HG03280 (cell line): ENCODE measurements around the gene CRYGB.

Experiments
- ATAC-seq: cut with Tn5 transposase; IDR thresholded peaks from one replicate; pipeline ENCODE4 v1.9.1; 2021; ENCODE audit warnings: mild to moderate bottlenecking, moderate library complexity; ENCODE audit not compliant: unreplicated experiment

Gene CRYGB, protein sequence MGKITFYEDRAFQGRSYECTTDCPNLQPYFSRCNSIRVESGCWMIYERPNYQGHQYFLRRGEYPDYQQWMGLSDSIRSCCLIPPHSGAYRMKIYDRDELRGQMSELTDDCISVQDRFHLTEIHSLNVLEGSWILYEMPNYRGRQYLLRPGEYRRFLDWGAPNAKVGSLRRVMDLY

DNA sequence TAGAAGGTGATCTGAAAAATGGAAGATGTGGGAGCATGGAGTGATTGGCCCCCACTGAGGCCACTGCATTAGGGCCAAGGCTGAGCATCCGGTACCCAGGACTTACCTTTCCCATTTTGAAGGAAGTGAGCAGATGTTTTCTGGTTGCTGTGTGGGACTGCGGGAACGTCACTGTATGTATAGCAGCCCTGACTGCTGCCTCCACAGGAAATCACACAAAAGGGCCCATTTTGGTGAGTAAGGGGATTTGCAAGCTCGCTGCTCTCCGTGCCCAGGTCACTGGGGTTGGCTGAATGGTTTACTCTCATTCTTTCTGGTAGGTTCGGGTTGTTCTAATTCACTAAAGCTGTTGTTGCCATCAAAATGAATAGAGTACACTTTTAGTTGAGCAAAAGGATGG, at the start of gene CRYGB:
Gene CRYGB (minus strand): TSS at position 153 of the 400 bp plus-strand sequence. CDS start 38 bp downstream, at position 115.
- no peak for ATAC-seq

DNA sequence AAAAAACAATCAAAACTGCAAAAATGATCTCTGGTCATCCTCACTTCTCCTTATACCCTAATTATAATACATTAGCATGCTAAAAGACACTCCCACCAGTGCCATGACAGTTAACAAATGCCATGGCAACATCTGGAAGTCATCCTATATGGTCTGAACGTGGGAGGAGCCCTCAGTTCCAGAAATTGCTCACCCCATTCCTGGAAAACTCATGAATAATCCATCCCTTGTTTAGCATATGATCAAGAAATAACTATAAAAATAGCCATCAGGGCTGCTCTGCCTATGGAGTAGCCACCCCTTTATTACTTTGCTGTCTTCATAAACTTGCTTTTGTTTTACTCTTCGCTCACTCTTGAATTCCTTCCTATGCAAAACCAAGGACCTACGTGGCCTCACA, 49.6 kb upstream of the CRYGB start:
- no peak for ATAC-seq

DNA sequence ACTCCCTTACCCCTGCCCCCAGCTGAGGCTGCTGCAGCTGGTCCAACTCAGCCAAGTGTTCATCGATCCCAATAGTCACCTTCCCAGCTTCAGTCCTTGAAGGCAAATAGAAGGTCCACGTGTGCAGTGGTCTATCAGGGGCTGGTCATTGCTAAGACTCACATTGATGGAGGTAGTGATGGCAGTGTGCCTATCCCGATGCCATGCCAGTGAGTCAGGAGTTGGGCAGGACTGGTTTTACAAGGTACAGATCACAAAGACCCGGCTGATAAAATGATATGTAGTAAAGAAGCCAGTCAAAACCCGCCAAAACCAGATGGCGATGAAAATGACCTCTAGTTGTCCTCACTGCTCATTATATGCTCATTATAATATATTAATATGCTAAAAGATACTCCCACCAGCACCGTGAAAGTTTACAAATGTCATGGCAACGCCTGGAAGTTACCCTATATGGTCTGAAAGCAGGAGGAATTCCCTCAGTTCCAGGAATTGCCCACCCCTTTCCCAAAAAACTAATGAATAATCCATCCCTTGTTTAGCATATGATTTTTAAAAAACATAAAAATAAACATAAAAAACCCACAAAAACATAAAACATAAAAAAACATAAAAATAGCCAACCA, 46.8 kb upstream of the CRYGB start:
- no peak for ATAC-seq

DNA sequence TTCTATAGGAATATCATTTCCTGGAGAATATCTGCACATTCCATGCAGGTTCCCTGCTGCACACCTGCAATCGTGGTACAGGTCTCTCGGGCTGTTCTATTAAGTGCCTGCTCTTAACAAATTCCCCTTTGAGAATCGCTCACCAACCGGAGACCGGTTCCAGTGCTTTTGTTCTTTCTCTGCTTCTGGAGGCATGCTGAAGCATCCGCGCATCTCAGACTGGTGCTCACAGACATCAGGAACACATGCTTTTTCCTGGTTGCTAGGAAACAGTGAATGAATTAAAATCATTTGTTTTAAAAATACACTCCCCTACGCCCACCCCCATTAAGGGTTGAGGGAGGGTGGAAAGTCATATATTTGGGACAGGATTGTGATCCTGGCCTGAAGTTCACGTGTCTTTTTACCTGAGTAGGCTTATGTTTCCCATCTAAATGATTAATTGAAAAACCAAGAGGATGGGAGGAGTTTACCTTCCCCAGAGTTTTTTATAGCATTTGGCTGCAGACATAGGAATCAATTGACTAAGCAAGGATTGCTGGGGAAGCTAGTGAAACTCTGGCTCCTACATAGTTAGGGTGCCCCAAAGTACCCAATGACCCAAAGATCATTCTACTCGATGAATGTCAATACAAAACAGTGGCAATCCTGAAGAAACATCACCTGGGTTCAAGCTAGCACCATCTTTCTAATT, 44.0 kb upstream of the CRYGB start, which contains the start of gene C2orf80:
Gene C2orf80 (minus strand): TSS at position 221 of the 694 bp plus-strand sequence. CDS start 3,044 bp downstream, outside the sequence.
- no peak for ATAC-seq

DNA sequence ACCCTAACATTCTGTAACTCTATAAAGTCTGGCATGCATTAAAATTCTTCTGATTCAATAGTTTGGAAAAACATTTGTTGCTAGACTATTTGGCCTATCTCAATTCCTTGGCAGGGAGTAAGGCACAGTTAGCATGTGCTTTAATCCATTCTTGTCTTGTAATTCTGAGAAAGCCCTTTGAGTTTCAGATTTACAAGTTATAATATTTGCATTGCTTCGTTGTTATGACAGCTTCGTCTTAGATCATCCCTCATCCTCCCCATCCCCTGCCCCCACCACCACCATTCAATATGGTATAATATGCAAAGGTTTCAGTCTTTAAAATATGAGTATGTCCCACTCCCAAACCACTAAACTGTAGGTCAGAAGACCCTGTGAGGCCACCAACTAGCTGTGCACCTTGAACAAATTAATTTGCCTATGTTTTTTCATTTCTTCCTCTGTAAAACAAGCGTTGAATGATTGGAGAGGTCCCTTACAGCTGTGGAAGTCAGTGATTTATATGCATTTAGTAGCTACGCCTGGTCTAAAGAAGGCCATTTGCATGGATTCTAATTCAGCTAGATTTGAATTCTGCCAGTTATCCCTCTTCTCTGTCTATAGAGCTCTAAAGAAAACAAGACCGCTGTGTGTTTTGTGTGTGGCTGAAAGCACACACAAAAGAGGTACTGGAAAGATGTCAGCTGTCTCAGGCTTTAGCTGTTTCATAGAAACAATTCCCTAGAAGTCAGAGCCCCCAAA, 43.3 kb upstream of the CRYGB start:
- no peak for ATAC-seq

DNA sequence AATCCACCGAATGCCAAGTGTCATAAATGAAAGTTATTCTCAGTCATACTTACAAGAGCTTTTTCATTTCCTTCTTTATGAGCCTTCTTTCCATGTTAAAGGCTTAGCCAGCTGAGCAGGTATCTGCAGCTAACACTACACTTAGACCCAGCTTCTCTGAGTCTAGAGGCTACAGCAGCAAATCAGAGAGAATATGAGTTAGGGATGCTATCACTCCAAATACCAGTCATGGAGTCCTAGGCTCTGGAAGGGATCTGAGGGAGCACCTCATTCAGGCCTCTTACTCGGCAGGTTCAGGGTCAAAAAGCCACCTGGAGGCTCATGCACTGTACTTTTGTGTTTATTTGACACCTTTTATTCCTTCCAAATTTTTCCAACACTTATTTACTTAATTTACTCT, 40.9 kb upstream of the CRYGB start:
- ATAC-seq: no peak

DNA sequence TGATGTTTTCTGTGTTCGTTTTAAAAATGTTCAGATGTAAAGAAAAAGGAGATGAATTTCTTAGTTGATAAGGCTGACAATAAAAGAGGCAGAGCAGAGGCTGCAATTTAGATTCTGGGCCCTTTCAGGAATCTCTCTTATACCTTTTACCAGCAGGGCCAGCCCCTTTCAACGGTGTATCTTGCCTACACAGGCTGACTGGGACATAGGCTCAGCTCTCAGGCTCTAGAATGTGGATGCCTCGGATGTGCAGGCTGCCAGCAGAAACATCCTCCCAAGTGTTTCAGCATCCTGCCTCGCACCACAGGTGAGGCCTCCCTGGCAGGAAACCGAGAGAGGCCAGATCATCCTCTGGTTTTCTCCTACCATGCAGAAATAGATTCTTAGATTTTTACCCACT, 40.5 kb upstream of the CRYGB start:
- no peak for ATAC-seq

DNA sequence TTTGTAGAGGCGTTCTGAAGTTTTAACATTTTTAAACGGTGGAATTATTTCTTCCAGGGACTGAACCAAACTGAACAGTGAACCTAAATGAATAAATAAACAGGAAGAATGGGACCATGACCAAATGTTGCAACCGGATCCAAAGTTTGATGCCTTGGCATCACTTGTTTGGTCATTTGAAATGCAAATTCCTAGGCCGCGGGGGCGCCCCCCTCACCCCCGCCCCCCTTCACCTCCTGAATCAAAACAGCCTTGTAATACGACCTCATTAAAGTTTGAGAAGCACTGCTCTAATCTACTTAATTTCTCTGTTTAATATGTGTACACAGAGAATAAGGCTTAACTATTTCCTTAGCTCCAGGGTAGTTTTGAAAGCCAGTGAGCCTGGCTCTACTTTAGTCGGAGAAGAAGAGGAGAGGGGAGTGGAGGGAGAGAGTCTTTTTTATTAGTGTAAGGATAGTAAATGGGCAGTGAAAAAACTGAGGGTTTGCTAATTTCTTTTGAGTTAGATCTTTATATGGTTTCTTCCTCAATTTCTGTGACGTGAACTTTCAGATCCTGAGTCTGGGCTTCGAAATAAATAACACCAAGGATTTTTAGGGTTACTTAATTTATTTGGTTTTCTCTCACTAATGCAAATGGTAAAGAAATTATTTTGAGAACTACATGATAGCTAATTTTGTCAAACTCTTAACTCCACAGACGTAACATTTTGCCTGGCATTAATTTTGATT, 38.2 kb upstream of the CRYGB start:
- ATAC-seq: no peak

DNA sequence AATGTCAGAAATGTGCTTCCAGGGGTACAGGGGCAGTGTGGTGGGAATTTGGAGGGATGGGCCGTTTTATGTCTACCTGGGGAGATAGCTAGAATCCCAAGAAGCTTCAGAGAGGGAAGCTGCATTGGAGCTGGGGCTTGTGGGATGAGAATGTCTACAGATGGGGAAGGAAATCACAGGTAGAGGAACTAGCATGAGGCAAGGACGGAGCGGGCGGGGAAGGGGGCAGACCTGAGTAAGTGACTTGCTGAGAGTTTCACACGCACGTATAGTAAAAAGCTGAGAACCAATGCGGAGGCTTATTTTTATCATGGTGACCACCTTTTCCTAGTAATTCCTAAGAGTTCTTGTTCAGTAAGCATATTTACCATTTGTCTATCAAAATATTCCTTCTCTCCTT, 37.6 kb upstream of the CRYGB start:
- ATAC-seq: no peak

DNA sequence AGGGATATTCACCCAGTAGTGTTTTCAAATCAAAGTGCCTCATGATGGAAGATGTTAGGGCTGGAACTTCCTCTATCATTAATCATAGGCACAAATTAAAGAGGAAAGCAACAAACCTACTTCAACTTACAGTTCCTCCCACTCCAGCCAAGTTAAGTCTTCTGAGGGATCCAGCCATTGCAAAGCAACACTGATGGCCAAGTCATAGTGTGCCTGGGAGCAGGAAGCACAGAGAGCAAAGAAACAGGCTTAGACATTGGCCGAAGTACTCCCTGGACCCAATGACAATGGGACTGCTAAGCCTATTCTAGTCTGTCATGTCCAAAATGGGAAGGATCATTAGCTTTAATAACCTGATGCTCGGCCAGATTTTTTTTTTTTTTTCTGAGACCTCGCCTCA, 36.9 kb upstream of the CRYGB start:
- no peak for ATAC-seq

DNA sequence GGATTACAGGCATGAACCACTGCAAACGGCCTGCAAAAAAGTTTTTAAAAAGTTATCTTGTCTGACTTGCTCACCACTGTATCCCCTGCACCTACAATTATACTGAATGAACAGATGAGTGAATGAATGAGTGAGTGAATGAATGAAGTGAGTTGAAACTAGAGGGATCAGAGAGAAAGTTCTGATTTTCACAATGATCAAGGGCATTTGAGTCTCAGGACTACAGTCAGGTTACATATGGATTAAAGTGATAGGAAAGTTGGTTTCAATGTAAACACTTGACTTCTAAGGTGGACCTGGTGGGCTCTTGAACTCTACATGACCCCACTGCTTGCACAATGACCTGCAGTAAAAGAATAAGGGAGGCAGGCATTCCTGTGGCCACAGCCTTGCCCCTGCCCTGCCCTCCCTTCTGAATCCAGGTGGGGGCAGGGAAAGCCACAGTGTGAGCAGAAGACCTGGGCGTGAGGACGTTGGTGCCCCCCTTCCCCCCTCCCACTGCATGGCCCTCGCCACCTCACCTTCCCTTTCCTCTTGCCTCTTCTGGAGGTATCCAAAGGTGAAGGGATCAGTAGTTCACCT, 33.2 kb upstream of the CRYGB start:
- ATAC-seq: no peak

DNA sequence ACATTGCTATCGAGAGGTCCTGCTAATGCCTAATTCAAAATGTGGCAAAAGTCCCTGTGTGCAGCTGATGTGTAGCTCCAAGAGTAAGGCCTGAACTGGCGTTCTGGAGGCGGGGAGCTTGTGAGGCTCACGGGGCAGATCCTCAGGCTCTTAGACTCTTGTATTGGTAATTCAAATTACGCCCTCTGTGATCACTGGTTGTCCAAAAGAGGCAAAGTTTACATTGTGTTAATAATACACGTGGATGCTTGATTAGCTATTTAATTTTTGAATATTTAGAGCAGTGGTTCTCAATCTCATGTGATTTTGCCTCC, 29.8 kb upstream of the CRYGB start:
- ATAC-seq: no peak

DNA sequence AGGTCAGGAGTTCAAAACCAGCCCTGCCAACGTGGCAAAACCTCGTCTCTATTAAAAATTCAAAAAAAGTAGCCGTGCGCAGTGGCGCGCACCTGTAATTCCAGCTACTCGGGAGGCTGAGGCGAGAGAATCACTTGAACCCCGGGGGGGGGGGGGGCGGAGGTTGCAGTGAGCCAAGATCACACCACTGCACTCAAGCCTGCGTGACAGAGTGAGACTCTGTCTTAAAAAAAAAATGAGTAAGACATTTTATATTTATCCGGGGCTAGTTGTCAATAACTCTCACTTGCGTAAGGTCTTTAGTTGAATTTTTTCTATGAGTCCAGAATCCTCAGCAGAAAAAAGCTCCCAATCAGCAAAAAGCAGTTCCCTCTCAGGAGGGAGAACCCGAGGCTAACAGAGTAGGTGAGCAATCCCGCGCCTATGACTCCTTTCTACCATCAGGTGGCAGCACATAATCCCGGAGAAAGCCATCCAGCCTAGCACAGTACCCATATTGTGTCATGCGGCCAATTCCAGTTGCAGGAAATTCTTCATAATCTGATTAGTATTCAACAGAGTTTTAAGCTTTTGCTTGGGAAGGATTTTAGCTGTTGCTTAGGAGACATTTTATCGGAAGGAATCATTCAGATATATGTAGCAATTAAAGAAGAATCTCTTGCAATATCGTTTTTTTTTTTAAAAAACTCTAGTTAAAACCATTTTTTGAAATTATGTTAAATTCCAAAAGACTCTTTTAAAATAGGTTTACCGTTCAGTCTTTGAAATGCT, 29.3 kb upstream of the CRYGB start:
- ATAC-seq: peak; percentile 99

DNA sequence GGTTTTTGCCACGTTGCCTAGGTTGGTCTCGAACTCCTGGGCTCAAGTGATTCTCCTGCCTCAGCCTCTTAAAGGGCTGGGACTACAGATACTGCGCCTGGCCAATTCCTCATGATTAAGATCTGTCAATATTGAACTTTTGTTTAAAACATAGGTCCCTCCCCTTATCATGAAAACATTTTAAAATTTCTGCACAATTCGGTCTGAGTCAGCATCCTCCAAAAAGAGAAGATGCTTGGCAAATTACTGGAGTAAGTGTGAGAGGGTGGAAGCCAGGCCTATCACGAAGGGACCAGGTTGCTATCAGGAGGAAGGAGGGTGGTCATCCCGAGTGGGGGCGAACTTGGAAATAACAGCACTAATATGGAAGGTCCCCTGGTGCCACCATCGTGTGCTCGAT, 28.2 kb upstream of the CRYGB start:
- ATAC-seq: no peak

DNA sequence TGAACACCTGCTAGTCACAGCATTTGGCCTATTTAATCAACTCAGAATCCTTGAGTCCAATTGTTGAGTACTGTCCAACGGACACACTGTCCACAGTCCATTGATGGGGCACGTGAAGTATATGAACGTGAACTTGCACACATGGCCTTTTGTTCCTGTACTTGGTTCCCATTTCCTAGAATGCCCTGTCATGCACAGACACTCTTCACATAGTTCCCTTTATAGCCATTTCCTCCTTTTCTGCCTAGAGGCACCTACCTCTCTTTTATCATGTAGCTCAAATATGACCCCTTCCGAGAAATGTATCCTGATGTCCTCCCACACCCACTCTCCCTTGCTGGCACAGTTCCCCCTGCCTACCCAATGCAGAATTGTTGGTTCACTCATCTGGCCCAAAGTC, 26.2 kb upstream of the CRYGB start:
- ATAC-seq: no peak

DNA sequence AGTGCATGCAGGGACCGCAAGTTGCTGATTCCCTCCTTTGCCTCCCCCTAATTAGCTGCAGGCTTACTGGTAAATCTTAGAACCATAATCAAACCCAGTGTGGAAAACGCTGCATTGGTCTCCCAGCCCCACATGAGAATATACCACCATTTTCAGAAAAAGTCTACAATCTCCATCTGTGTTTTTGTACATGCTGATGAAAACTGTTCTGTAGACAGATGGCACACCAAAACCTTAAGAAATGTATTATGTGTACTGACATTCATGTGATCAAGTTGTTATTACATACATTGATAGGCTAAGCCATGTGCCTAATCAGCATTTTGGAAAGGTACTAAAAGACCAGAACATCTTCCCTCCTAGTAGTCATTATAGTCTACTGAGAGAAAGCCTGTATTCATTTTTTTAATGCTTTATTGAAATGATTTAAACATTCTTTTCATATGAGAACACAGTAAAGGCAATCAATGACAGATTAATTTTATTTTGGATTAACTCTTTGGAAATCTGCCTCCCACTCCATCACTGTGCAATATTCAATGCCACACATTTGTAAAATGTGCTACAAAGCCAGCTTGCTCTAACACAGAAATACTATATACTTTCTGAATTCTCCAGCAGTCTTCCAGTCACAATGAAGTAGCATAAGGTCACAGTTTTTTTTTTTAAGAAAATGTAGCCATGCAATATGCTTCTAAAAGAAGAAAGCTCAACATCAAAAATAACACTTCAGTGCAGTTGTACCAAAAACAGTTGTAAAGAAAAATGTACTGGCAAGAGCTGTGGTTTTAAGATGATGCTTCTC, 19.2 kb upstream of the CRYGB start:
- no peak for ATAC-seq

DNA sequence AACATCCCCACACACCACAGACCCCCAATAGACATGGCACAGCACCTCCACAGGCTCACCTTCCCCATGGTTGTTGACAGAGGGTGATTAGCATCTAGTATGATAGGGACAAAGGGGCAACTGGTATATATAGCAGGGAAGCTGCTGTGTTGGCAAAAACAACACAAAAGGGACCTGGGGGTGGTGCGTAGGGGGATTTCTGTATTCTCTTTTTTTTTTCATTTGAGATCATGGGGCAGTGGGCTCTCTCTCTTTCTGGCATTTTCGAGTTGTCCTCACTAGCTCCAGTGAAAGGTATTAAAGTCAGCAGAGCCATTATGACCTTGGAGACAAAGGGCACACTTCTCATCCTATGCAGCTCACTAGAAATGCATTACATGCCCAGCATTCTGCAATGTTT, 17.5 kb upstream of the CRYGB start, which contains the start of gene CRYGA:
Gene CRYGA (minus strand): TSS at position 101 of the 400 bp plus-strand sequence. CDS start 33 bp downstream, at position 68.
- no peak for ATAC-seq

DNA sequence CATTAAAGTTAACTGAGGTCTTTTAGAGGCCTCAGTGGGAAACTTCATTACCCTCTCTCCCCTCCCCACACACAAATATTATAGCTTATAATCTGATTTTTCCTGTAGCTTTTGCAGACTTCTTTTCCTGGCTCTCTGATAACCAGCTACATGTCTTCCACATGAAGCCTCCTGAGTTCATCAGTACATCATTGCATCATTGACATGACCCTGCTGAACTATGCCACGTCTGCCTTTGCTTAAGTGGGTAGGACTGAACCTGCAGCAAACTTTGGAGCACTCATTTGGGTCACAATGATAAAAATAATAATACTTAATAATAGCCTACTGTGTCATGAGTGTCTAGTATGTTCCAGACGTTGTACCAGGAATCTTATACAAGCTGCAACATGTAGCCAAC, 10.5 kb upstream of the CRYGB start:
- no peak for ATAC-seq

DNA sequence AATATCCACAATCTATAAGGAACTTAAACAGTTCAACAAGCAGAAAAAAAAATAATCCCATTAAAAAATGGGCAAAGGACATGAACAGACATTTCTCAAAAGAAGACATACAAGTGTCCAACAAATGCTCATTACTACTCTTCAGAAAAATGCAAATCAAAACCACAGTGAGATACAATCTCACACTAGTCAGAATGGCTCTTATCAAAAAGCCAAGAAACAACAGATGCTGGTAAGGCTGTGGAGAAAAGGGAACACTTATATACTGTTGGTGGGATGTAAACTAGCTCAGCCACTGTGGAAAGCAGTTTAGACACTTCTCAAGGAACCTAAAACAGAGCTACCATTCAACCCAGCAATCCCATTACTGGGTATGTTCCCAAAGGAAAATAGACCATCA, 7.2 kb upstream of the CRYGB start:
- no peak for ATAC-seq
